OCI-LY7 (cell line): ENCODE data around the gene ADAMTS16. TPM values are rescaled to one million over a fixed set of nuclear protein-coding genes. Genes with fewer than 3 reads are reported as not detected.

ENCODE experiments used
- BruUV-seq: library from RNA; stranded (reverse); fragments of 400-500 nt; replicated peaks from 2 replicates; lab custom pipeline; 2021; lab: Mats Ljungman, UMichigan
- CTCF ChIA-PET: fragments of 300-600 bp; sonication (Branson Sonifier 250); formaldehyde crosslinking; loops from one replicate; lab custom pipeline; 2022; ENCODE audit warnings: antibody characterized with exemption; ENCODE audit not compliant: unreplicated experiment; lab: Charles Lee
- POLR2A ChIA-PET: fragments of 300-600 bp; sonication (Branson Sonifier 250); formaldehyde crosslinking; loops from one replicate; lab custom pipeline; 2022; ENCODE audit warnings: antibody characterized with exemption; lab: Charles Lee
- DNase-seq: peaks from one replicate; pipeline ENCODE4 v3.0.0-alpha.2; 2015; ENCODE audit warnings: low spot score
- H2AFZ ChIP-seq: fragments of 200-600 bp; sonication (generic), shearing (Covaris generic); 2 replicates; pipeline ENCODE4 v1.6.1; 2014; ENCODE audit warnings: mild to moderate bottlenecking, antibody characterized with exemption, low read length, moderate library complexity
- H3K27ac ChIP-seq: fragments of 200-600 bp; sonication (generic); 2 replicates; pipeline ENCODE4 v1.5.1; 2014; ENCODE audit warnings: mixed run types, low read depth, mild to moderate bottlenecking, moderate library complexity, low read length, inconsistent platforms; ENCODE audit not compliant: poor library complexity, severe bottlenecking
- H3K36me3 ChIP-seq: fragments of 200-600 bp; sonication (generic); 2 replicates; pipeline ENCODE4 v1.6.1; 2014; ENCODE audit warnings: mild to moderate bottlenecking, antibody characterized with exemption, low read length, moderate library complexity, mixed read lengths; ENCODE audit not compliant: insufficient read depth
- H3K4me1 ChIP-seq: fragments of 200-600 bp; sonication (generic); 2 replicates; pipeline ENCODE4 v1.5.1; 2014; ENCODE audit warnings: mild to moderate bottlenecking, low read length; ENCODE audit not compliant: insufficient read depth, poor library complexity, severe bottlenecking
- H3K4me2 ChIP-seq: fragments of 200-600 bp; sonication (generic); 2 replicates; pipeline ENCODE4 v1.6.1; 2014; ENCODE audit warnings: mild to moderate bottlenecking, low read length
- H3K4me3 ChIP-seq: fragments of 200-600 bp; sonication (generic); 2 replicates; pipeline ENCODE4 v1.5.1; 2014; ENCODE audit warnings: mild to moderate bottlenecking, low read depth, low read length; ENCODE audit not compliant: poor library complexity, severe bottlenecking
- H3K79me2 ChIP-seq: fragments of 200-600 bp; sonication (generic); 2 replicates; pipeline ENCODE4 v1.6.1; 2016; ENCODE audit warnings: low read depth, mild to moderate bottlenecking, low read length, moderate library complexity, mixed read lengths; ENCODE audit not compliant: insufficient read depth
- H3K9me2 ChIP-seq: fragments of 200-600 bp; sonication (generic); 2 replicates; pipeline ENCODE4 v1.6.1; 2016; ENCODE audit warnings: mild to moderate bottlenecking, low read length, mixed read lengths; ENCODE audit not compliant: insufficient read depth
- H3K9me3 ChIP-seq: fragments of 200-600 bp; sonication (generic); 2 replicates; pipeline ENCODE4 v1.6.1; 2014; ENCODE audit warnings: mild to moderate bottlenecking, mixed run types, low read length, mixed read lengths
- H4K20me1 ChIP-seq: fragments of 200-600 bp; sonication (generic); 2 replicates; pipeline ENCODE4 v1.6.1; 2014; ENCODE audit warnings: mild to moderate bottlenecking, antibody characterized with exemption, low read length, moderate library complexity, mixed read lengths; ENCODE audit not compliant: insufficient read depth
- CTCF ChIP-seq: fragments of 200-600 bp; sonication (generic); conservative IDR thresholded peaks from 2 replicates; pipeline ENCODE4 v1.5.1; 2014; ENCODE audit warnings: mild to moderate bottlenecking, antibody characterized with exemption, low read length, moderate library complexity, mixed read lengths
- EZH2phosphoT487 ChIP-seq: fragments of 200-600 bp; sonication (generic); IDR thresholded peaks from 2 replicates; pipeline ENCODE4 v1.6.1; 2018; ENCODE audit warnings: low read depth, borderline replicate concordance, mild to moderate bottlenecking, mixed run types, antibody characterized with exemption, low read length, moderate library complexity, mixed read lengths
- intact Hi-C: fragments of 100-400 bp; cut with micrococcal nuclease; formaldehyde crosslinking; loops from one replicate; pipeline ENCODE4 v1.10.0; 2022; ENCODE audit not compliant: unreplicated experiment
- total RNA-seq, 2 experiments: library from RNA; depleted of rRNA in 1 of 2; stranded (reverse); fragments of >200 nt in 1 of 2; shearing (Covaris generic) in 1 of 2; gene quantifications; 2 replicates each; pipeline ENCODE4 v1.2.3, GENCODE V29; 2014 to 2022

The ADAMTS16 gene
- total RNA-seq, 2 experiments from 2014 or later: not detected

GRCh38 chr5:5360363-5360940 lies 220.3 kb downstream of the ADAMTS16 start:
- CTCF ChIA-PET: no interaction called here
- intact Hi-C loops: no loop called here

GRCh38 chr5:5360941-5361520 lies 220.9 kb downstream of the ADAMTS16 start:
- intact Hi-C loops: no loop called here
- Histone ChIP-seq H3K4me2 (no peak overlapping the region), H3K9me2 (no peaks in the 10 kb centered on the region)

More at GRCh38 chr5:5360363-5360940, 220.3 kb downstream of the ADAMTS16 start:
- no peaks in the 10 kb centered on the region for H3K36me3 ChIP-seq
- no peaks in the 10 kb centered on the region for H3K4me1 ChIP-seq
- H3K9me3 ChIP-seq: no peaks in the 10 kb centered on the region
- no peak for DNase-seq
- H3K4me3 ChIP-seq: no peak overlapping the region
- no peak overlapping the region for H3K4me2 ChIP-seq
- H4K20me1 ChIP-seq: no peaks in the 10 kb centered on the region
- POLR2A ChIA-PET: no interaction called here
- TF ChIP-seq EZH2phosphoT487: no peak
- TF ChIP-seq CTCF: no peak
- no TSS peak for BruUV-seq
- H3K9me2 ChIP-seq: no peaks in the 10 kb centered on the region
- no peak overlapping the region for H3K27ac ChIP-seq
- no peaks in the 10 kb centered on the region for H3K79me2 ChIP-seq
- H2AFZ ChIP-seq: no peak overlapping the region

More at GRCh38 chr5:5360941-5361520, 220.9 kb downstream of the ADAMTS16 start:
- POLR2A ChIA-PET: no interaction called here
- no peak for DNase-seq
- H3K9me3 ChIP-seq: no peaks in the 10 kb centered on the region
- no peaks in the 10 kb centered on the region for H3K36me3 ChIP-seq
- H4K20me1 ChIP-seq: no peaks in the 10 kb centered on the region
- H3K4me1 ChIP-seq: no peaks in the 10 kb centered on the region
- H3K79me2 ChIP-seq: no peaks in the 10 kb centered on the region
- no peak overlapping the region for H3K27ac ChIP-seq
- CTCF ChIA-PET: no interaction called here
- BruUV-seq: no TSS peak
- no peak overlapping the region for H3K4me3 ChIP-seq
- H2AFZ ChIP-seq: no peak overlapping the region
- TF ChIP-seq CTCF: no peak
